BLaER1 (cell line): Measurements from ENCODE around the gene IL9R.

ENCODE experiments used
- H3K27ac ChIP-seq: shearing (Covaris generic); formaldehyde crosslinking; 2 replicates; pipeline ENCODE4 v1.8.1; 2022
- H3K27me3 ChIP-seq: shearing (Covaris generic); formaldehyde crosslinking; 2 replicates; pipeline ENCODE4 v1.8.1; 2022
- H3K36me3 ChIP-seq: shearing (Covaris generic); formaldehyde crosslinking; 2 replicates; pipeline ENCODE4 v1.8.1; 2022
- H3K4me1 ChIP-seq: shearing (Covaris generic); formaldehyde crosslinking; 2 replicates; pipeline ENCODE4 v1.8.1; 2022
- H3K4me2 ChIP-seq: shearing (Covaris generic); formaldehyde crosslinking; 2 replicates; pipeline ENCODE4 v1.8.1; 2022
- H3K4me3 ChIP-seq: shearing (Covaris generic); formaldehyde crosslinking; 2 replicates; pipeline ENCODE4 v1.8.1; 2022
- H3K9ac ChIP-seq: shearing (Covaris generic); formaldehyde crosslinking; 2 replicates; pipeline ENCODE4 v1.8.1; 2022
- H3K9me3 ChIP-seq: shearing (Covaris generic); formaldehyde crosslinking; 2 replicates; pipeline ENCODE4 v1.8.1; 2022
- H4K20me1 ChIP-seq: shearing (Covaris generic); formaldehyde crosslinking; 2 replicates; pipeline ENCODE4 v1.8.1; 2022
- Cebpa-rat ChIP-seq: shearing (Covaris generic); IDR thresholded peaks from 2 replicates; pipeline ENCODE4 v1.8.1; 2022

Gene IL9R

GRCh38 chrX:155997436-155997835 is at the start of gene IL9R:
Gene IL9R (plus strand): TSS chrX:155997696. CDS start chrX:155997760, 64 bp downstream.
- no peak for TF ChIP-seq Cebpa-rat
- Histone ChIP-seq H3K27me3 (no peaks in the 10 kb centered on the region), H3K4me3 (no peak within 1 kb of the TSS), H3K9me3 (no peaks in the 10 kb centered on the region), H3K4me1 (peaks cover 57% of the 10 kb centered on the region), H4K20me1 (no peaks in the 10 kb centered on the region), H3K36me3 (no peaks in the 10 kb centered on the region), H3K9ac (no peak within 1 kb of the TSS), H3K27ac (no peak within 1 kb of the TSS), H3K4me2 (peak within 1 kb of the TSS; percentile 57)

- H3K27me3 ChIP-seq: 0 out of 2 replicates have a peak, but pooled peaks cover 5% of the 10 kb centered on the region
- H3K27ac ChIP-seq: no peak overlapping the region
- H4K20me1 ChIP-seq: no peaks in the 10 kb centered on the region
- no peak overlapping the region for H3K4me3 ChIP-seq
- no peak overlapping the region for H3K4me2 ChIP-seq
- no peak for TF ChIP-seq Cebpa-rat
- H3K36me3 ChIP-seq: peaks cover 5% of the 10 kb centered on the region
- H3K9ac ChIP-seq: no peak overlapping the region
- no peaks in the 10 kb centered on the region for H3K4me1 ChIP-seq
- H3K9me3 ChIP-seq: no peaks in the 10 kb centered on the region; the same call in 1 of the 2 replicates
These were observed 48.4 kb upstream of the IL9R start for GRCh38 chrX:155949098-155949497.

GRCh38 chrX:155951237-155951789 is 46.2 kb upstream of the IL9R start:
- Histone ChIP-seq H3K9ac (no peak overlapping the region), H3K36me3 (no peaks in the 10 kb centered on the region), H3K4me1 (no peaks in the 10 kb centered on the region), H4K20me1 (no peaks in the 10 kb centered on the region), H3K27me3 (no peaks in the 10 kb centered on the region), H3K27ac (no peak overlapping the region), H3K9me3 (no peaks in the 10 kb centered on the region; the same call in 1 of the 2 replicates), H3K4me2 (no peak overlapping the region), H3K4me3 (no peak overlapping the region)
- no peak for TF ChIP-seq Cebpa-rat

- no peaks in the 10 kb centered on the region for H3K27me3 ChIP-seq
- no peaks in the 10 kb centered on the region for H4K20me1 ChIP-seq
- TF ChIP-seq Cebpa-rat: no peak
- no peak overlapping the region for H3K9ac ChIP-seq
- no peak overlapping the region for H3K27ac ChIP-seq
- no peaks in the 10 kb centered on the region; the same call in 1 of the 2 replicates for H3K9me3 ChIP-seq
- no peak overlapping the region for H3K4me3 ChIP-seq
- H3K4me2 ChIP-seq: no peak overlapping the region
- no peaks in the 10 kb centered on the region for H3K36me3 ChIP-seq
- no peaks in the 10 kb centered on the region for H3K4me1 ChIP-seq
These were observed 44.4 kb upstream of the IL9R start for GRCh38 chrX:155953055-155953454.

GRCh38 chrX:155954793-155955192 is 42.7 kb upstream of the IL9R start:
- no peaks in the 10 kb centered on the region; the same call in 1 of the 2 replicates for H3K9me3 ChIP-seq
- no peak overlapping the region for H3K4me2 ChIP-seq
- H3K9ac ChIP-seq: no peak overlapping the region
- H3K4me3 ChIP-seq: no peak overlapping the region
- no peaks in the 10 kb centered on the region for H4K20me1 ChIP-seq
- no peaks in the 10 kb centered on the region for H3K27me3 ChIP-seq
- no peak for TF ChIP-seq Cebpa-rat
- no peaks in the 10 kb centered on the region for H3K4me1 ChIP-seq
- no peaks in the 10 kb centered on the region for H3K36me3 ChIP-seq
- no peak overlapping the region for H3K27ac ChIP-seq

- no peak overlapping the region for H3K27ac ChIP-seq
- H3K36me3 ChIP-seq: no peaks in the 10 kb centered on the region
- H3K4me2 ChIP-seq: no peak overlapping the region
- H3K27me3 ChIP-seq: no peaks in the 10 kb centered on the region
- H3K9me3 ChIP-seq: no peaks in the 10 kb centered on the region; the same call in 1 of the 2 replicates
- no peak overlapping the region for H3K4me3 ChIP-seq
- no peak for TF ChIP-seq Cebpa-rat
- H3K9ac ChIP-seq: no peak overlapping the region
- H3K4me1 ChIP-seq: no peaks in the 10 kb centered on the region
- H4K20me1 ChIP-seq: no peaks in the 10 kb centered on the region
These were observed 41.4 kb upstream of the IL9R start for GRCh38 chrX:155956099-155956498.

GRCh38 chrX:155956649-155957048 is 40.8 kb upstream of the IL9R start:
- Histone ChIP-seq H3K27ac (no peak overlapping the region), H3K9me3 (no peaks in the 10 kb centered on the region; the same call in 1 of the 2 replicates), H4K20me1 (no peaks in the 10 kb centered on the region), H3K9ac (no peak overlapping the region), H3K27me3 (no peaks in the 10 kb centered on the region), H3K4me3 (no peak overlapping the region), H3K4me1 (no peaks in the 10 kb centered on the region), H3K36me3 (no peaks in the 10 kb centered on the region), H3K4me2 (no peak overlapping the region)
- TF ChIP-seq Cebpa-rat: no peak

GRCh38 chrX:155957843-155958242 is 39.7 kb upstream of the IL9R start:
- no peaks in the 10 kb centered on the region for H3K36me3 ChIP-seq
- TF ChIP-seq Cebpa-rat: no peak
- H3K9ac ChIP-seq: no peak overlapping the region
- peaks cover 3% of the 10 kb centered on the region for H3K9me3 ChIP-seq
- no peak overlapping the region for H3K4me3 ChIP-seq
- H4K20me1 ChIP-seq: no peaks in the 10 kb centered on the region
- H3K4me2 ChIP-seq: no peak overlapping the region
- no peaks in the 10 kb centered on the region for H3K27me3 ChIP-seq
- no peaks in the 10 kb centered on the region for H3K4me1 ChIP-seq
- no peak overlapping the region for H3K27ac ChIP-seq

GRCh38 chrX:155959018-155959587 is 38.4 kb upstream of the IL9R start:
- Histone ChIP-seq H3K27ac (no peak overlapping the region), H3K9ac (no peak overlapping the region), H3K27me3 (no peaks in the 10 kb centered on the region), H3K4me2 (no peak overlapping the region), H3K4me1 (no peaks in the 10 kb centered on the region), H3K9me3 (peaks cover 15% of the 10 kb centered on the region), H4K20me1 (no peaks in the 10 kb centered on the region), H3K36me3 (no peaks in the 10 kb centered on the region), H3K4me3 (no peak overlapping the region)
- no peak for TF ChIP-seq Cebpa-rat

GRCh38 chrX:155962906-155963305 is 34.6 kb upstream of the IL9R start:
- no peak for TF ChIP-seq Cebpa-rat
- Histone ChIP-seq H3K9ac (no peak overlapping the region), H3K36me3 (no peaks in the 10 kb centered on the region), H3K4me3 (no peak overlapping the region), H3K4me2 (no peak overlapping the region), H3K4me1 (no peaks in the 10 kb centered on the region), H3K27ac (no peak overlapping the region), H3K9me3 (peaks cover 17% of the 10 kb centered on the region), H3K27me3 (no peaks in the 10 kb centered on the region), H4K20me1 (no peaks in the 10 kb centered on the region)
